ENCODE results near the gene ATP5PD.

Gene ATP5PD

DNA sequence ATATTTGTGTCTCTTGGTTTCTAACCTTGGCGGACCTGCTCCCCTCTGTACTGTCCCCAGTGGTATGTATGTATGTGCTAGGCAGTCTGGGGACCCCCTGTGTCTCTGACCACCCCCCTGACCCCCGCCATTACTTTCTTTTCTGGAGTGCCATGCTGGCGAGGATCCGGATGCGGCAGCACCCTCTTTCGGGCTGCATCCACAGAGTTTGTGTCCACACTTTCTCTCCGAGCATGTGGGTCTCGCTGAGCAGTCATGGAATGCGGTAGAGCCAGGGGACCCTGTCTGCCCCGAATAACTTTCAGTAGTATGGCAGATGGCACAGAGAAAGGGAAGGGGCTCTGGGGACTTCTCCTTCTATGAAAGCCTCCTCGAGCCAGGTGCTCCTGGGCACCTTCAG, 17.3 kb upstream of the ATP5PD start:
- no peak for DNase-seq (ENCODE audit: extremely low spot score)
- TF ChIP-seq, protein P1, sequence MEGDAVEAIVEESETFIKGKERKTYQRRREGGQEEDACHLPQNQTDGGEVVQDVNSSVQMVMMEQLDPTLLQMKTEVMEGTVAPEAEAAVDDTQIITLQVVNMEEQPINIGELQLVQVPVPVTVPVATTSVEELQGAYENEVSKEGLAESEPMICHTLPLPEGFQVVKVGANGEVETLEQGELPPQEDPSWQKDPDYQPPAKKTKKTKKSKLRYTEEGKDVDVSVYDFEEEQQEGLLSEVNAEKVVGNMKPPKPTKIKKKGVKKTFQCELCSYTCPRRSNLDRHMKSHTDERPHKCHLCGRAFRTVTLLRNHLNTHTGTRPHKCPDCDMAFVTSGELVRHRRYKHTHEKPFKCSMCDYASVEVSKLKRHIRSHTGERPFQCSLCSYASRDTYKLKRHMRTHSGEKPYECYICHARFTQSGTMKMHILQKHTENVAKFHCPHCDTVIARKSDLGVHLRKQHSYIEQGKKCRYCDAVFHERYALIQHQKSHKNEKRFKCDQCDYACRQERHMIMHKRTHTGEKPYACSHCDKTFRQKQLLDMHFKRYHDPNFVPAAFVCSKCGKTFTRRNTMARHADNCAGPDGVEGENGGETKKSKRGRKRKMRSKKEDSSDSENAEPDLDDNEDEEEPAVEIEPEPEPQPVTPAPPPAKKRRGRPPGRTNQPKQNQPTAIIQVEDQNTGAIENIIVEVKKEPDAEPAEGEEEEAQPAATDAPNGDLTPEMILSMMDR (IDR thresholded peaks at IDR 0.05; ENCODE audit: control extremely low read depth, extremely low read depth, low read depth, missing control alignments), result no peak
- ChIA-PET POLR2A (interaction anchor here (1.1 kb wide), 1 partner anchor 16 kb away, joined by 3 read pairs; no protein-coding TSS in a partner anchor), CTCF (interaction anchor here (0.9 to 5.6 kb wide), 4 partner anchors 9 to 137 kb away, joined by 3 to 30 read pairs (median 4); no protein-coding TSS in a partner anchor)

DNA sequence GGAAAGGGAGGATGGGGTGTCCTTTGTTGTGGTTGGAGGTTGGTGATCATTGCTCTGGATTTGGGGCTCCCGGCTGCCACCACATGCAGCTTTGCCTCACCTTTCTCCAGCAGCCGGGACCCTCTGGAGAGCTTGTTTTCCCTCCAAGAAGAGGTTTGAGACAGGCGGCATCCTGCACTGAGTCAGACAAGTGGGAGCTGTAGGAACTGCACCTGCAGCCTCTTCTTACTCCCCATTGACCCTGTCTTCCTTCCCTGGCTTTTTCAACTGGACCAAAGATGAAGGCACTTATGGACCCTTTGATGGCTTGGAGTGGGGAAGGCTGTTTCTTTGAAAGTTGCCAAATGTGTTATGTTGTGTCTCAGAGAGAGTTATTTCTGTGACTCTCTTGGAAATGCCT, 16.9 kb upstream of the ATP5PD start:
- ChIA-PET CTCF (interaction anchor here (0.9 to 5.6 kb wide), 4 partner anchors 10 to 138 kb away, joined by 3 to 30 read pairs (median 4); no protein-coding TSS in a partner anchor), POLR2A (interaction anchor here (1.1 kb wide), 1 partner anchor 16 kb away, joined by 3 read pairs; no protein-coding TSS in a partner anchor)
- DNase-seq (ENCODE audit: extremely low spot score), result no peak
- TF ChIP-seq, protein P1 (IDR thresholded peaks at IDR 0.05; ENCODE audit: control extremely low read depth, extremely low read depth, low read depth, missing control alignments), result no peak

DNA sequence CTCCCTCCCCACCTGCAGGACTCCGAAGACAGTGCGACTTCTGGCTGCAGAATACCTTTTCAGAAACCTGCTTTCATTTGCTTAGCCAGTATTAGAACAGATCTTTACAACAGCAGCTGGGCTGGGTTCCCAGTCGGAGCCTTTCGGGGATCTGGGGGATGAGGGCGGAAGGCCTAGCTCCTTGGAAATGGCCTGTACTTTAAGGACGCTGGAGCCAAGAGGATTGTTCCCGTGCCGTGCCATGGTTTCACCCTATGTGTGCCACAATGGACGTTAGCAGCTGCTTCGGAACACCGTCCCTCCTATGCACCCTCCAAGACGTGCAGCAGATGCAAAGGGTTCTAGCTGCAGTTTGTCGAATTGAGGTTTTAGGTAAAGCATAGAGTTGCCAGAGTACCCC, 16.4 kb upstream of the ATP5PD start:
- ChIA-PET POLR2A (interaction anchor here (1.1 kb wide), 1 partner anchor 15 kb away, joined by 3 read pairs; no protein-coding TSS in a partner anchor), CTCF (interaction anchor here (0.9 to 5.6 kb wide), 7 partner anchors 10 to 138 kb away, joined by 3 to 30 read pairs (median 4); partner anchors contain the start of gene NT5C)
- TF ChIP-seq, protein P1 (IDR thresholded peaks at IDR 0.05; ENCODE audit: control extremely low read depth, extremely low read depth, low read depth, missing control alignments), result no peak
- no peak for DNase-seq (ENCODE audit: extremely low spot score)

DNA sequence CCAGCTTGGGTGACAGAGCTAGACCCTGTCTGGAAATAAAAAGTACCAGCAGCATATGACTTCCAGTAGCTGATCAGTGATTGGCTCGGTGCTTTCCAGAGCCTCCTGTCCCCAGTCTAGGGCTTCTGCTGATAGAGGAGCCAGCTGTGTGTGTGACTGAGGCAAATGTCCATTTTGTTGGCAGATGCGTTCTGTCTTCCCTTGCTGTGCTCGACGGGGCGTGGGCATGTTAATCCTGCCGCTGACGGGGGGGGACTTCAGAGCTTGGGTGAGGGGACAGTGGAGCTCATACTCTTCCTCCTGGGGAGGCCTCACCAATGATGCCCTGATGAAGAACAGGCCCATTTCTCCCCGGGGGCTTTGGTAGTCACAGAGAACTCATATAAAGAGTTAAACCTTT, 14.8 kb upstream of the ATP5PD start:
- ChIA-PET CTCF (interaction anchor here (1.0 to 5.6 kb wide), 10 partner anchors 8 to 209 kb away, joined by 3 to 30 read pairs (median 8); partner anchors contain the start of genes MIF4GD and NT5C), POLR2A (interaction anchor here (1.2 kb wide), 1 partner anchor 27 kb away, joined by 3 read pairs; no protein-coding TSS in a partner anchor)
- TF ChIP-seq, protein P1 (IDR thresholded peaks at IDR 0.05; ENCODE audit: control extremely low read depth, extremely low read depth, low read depth, missing control alignments), result no peak
- no peak for DNase-seq (ENCODE audit: extremely low spot score)

DNA sequence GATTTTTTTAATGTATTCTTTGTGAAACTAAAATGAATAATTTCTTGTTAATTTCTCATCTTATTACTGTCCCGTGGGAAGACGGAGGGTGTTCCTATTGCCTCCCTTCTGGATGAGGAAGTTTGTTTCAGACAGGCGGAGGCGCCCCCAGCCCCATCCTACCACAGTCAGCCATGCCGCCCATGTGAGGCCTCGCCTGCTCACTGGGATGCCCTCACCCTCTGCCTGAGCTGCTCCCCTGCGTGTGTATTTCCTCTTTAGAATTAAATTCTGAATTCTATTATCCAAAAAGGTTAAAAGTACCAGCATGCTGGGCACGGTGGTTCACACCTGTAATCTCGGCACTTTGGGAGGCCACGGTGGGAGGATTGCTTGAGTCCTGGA, 14.3 kb upstream of the ATP5PD start:
- ChIA-PET CTCF (interaction anchor here (1.0 to 5.6 kb wide), 11 partner anchors 9 to 210 kb away, joined by 3 to 30 read pairs (median 9); partner anchors contain the start of genes MIF4GD and NT5C), POLR2A (no interaction called here)
- TF ChIP-seq, protein P1 (IDR thresholded peaks at IDR 0.05; ENCODE audit: control extremely low read depth, extremely low read depth, low read depth, missing control alignments), result no peak
- no peak for DNase-seq (ENCODE audit: extremely low spot score)

DNA sequence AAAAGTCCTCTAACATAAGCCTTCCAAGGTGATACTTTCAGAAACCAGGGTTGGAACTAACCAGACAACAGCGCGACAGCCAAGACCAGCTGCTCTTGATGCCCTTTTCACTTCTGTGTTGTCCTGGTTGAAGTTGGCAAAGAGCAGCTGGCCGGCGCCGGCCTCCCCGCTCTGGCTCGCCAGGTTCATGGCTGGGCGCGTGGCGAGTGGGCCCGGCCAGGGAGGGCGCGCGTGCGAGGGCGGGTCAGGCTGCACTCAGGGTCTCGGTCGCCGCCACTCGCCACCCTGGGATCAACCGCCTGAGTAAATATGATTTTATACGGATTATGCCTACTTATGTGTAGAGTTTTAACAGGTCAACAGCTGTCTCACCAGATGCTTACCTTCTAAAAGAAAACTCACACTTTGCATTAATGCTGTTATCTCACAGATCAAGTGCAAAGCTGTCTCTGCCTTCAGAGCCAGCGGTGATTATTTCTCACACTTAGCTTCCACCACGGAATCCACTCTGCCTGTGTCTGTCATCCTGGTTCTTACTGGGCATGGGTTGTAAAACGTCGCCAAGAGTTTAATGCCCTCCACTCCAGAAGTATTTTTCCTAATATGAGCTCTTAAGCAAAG, 13.8 kb upstream of the ATP5PD start:
- DNase-seq (ENCODE audit: extremely low spot score), result no peak
- ChIA-PET POLR2A (no interaction called here), CTCF (interaction anchor here (1.1 to 5.6 kb wide), 11 partner anchors 9 to 210 kb away, joined by 4 to 30 read pairs (median 9); partner anchors contain the start of genes MIF4GD, NT5C and SLC16A5)
- TF ChIP-seq, protein P1 (IDR thresholded peaks at IDR 0.05; ENCODE audit: control extremely low read depth, extremely low read depth, low read depth, missing control alignments), result no peak
